Measurements from ENCODE around the gene TBL1X.
"Not testable (repeated sequence)": the region's sequence is repeated elsewhere in the genome, so short reads cannot be mapped to it uniquely, and the experiment has no call there.

The TBL1X gene

DNA sequence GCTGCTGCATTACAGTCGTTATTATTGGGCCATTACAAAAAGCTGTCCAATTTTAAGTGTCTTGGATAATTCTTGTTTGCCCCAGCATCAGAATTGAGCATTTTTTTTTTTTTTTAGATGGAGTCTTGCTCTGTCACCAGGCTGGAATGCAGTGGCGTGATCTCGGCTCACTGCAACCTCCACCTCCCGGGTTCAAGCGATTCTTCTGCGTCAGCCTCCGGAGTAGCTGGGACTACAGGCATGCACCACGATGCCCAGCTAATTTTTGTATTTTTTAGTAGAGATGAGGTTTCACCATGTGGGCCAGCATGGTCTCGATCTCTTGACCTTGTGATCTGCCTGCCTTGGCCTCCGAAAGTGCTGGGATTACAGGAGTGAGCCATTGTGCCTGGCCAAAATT, 71.3 kb downstream of the TBL1X start:
- not testable (repeated sequence) for DNase-seq (ENCODE audit: low read depth)

DNA sequence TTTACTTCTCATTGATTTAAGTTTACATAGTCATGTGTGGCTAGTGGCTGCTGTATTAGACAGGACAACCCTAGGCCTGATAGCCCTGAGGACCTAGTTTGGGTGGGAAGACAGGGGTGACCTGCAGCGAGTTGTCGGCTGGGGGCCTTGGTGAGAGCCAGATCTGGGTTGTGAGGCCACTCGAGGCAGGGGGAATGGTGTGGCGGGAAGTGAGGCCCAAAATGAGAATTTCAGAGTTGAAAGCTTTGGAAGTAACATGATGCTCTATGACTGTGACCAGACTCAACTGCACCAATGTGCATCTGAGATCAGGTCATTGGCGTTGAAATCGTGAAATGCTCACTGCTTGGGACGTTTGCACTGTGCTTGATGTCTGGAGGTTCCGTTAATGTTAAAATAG, 72.9 kb downstream of the TBL1X start:
- DNase-seq (ENCODE audit: low read depth), result no peak

DNA sequence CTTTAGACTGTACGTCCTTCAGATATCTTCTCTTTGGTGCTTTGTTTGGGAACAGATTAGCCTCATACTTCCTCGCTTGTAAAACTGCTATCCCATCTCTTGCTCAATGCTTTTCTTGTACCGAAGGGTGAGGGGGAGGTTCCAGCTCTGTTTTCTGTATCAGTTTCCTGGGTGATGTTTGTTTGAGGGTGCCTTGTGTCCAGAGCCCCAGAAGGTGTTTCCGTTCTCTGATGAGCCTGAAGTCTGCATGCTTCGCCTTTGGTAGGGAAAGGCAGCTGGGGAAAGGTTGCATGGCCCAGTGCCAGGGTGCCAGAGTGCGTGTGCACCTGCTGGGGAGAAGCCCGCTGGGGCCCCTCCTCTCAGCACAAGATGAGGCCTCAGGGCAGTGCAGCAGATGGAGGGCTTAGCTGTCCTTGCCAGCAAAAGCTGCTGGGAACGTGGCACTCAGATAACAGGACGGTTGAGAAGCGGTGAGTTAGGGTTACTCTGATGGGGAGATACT, 73.7 kb downstream of the TBL1X start:
- no peak for DNase-seq (ENCODE audit: low read depth)

DNA sequence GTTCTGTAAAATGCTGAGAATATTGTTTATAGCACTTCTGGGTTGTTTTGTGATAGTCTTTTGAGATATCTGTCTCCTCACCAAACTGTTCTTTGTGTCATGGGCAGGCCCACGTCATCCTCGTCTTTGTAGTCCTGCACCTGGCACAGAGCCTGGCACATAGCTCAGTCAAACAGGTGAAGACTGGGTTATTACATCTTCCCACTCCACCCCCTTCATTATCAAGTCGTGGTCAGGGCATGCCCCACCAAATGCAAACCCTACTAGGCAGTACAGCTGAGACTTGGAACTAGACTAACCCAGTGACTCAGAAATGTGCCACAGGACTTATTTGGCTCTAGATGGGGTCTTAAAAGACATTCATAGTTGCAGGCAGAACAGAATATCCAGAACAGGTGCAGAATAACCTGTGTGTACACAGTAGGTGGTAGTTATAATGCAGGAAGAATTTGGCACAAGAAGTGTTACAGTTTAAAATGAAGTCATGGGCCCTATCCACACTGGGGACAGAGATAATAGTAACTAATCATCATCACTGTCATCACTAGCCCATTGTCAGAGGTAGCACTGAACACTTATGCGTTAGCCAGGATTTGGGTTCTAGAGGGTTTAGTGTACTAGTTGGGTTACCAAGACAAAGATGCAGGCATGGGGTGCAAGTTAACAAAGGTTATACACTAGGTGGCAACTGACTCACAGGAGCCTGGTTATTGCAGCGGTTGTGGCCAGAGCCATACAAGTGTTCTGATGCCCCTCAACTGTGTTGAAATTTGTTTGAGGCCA, 74.9 kb downstream of the TBL1X start:
- no peak for DNase-seq (ENCODE audit: low read depth)

DNA sequence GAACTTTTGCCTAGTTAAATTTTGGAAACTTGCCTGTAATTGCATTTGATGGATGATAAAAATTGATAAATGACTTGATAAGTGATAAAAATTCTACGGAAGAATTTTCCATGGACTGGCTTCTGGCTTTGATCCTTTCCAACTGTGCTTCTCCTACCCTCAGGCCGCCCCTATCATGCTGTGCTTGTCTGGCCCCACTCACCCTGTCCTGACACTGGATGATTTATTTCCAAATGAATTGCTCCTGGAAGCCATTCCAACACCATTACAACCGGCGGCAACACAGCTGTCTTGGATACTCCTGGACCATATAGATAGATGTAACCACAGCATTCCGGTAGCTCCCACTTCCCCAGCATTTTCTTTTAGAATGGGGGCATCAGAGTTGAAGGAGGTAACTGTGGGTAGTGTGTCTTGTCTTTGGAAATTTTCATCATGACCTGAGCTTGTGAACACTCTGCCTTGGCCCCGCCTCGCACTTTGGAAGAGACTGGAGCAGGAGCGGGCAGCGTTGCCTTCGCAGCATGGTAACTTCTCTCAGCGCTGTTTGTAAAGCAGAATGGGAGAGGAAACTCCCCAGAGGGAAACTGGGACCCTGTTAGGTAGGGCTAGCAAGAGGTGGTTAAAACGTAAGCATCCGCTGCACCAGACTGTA, 77.4 kb downstream of the TBL1X start:
- no peak for DNase-seq (ENCODE audit: low read depth)

DNA sequence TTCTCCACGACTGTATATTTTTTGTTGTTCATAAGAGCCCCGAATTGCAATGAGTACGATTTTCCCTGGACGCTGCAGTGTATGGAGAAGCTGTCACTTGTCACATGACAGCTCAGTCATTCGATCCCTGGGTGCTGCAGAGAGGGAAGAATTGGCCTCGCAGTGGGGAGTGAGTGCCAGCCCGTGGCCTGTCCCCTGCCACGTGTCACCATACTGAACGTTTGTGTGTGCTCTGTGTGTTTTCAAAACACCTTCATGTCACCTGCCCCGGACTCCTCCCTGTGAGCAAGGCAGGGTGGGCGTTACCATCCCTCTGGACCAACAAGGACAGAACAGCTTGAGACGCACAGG, 77.9 kb downstream of the TBL1X start:
- DNase-seq (ENCODE audit: low read depth), result no peak

DNA sequence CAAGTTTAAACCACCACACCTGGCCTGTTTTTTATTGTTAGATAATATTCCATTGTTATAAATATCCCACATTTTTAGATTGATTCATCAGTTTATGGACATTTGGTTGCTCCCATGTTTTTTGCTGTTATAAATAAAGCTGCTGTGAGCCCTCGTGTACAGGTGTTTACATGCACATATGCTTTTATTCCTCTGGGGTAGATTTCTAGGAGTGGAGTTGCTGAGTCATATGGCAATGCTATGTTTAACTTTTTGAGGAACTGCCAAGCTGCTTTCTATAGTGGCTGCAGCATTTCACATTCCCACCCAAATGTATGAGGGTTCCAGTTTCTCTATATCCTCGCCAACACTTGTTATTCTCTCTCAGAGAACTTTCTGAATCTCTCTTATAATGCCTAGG, 90.5 kb downstream of the TBL1X start:
- no peak for DNase-seq (ENCODE audit: low read depth)

DNA sequence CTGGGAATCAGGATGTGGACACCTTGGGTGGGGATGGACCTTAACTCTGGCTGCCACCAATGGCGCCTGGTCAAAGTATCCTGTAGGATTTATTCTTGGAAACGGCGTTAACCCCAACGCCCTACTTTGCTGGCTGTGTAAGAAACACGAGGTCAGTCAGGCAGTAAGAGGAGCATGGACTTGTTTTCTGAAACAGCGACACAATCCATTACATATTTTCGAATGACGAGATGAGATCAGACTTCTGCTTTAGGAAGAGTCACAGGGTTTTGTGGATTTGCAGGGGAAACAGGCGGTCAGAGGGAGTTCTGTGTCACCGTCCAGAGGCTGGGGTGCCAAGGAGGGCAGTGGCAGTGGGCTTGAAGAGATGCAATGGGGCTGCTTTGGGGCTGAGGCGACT, 92.2 kb downstream of the TBL1X start:
- no peak for DNase-seq (ENCODE audit: low read depth)

DNA sequence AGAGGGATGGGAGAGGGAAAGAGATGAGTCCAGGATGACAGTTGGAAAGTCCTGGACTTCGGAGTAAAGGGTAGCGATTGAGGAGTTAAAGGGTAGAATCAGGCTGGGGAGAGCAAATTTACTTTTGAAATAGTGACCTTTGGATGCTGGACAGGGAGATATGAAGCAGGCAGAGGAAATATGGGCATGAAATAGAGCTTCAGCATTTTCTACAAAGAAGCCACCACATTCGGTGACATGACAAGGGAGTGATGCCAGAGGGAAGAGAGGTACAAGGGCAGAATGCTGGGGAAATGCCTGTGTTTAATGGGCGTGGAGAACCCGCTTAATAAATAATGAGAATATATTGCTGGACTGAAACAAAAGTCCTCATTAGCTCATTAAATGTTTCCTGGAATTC, 92.7 kb downstream of the TBL1X start:
- no peak for DNase-seq (ENCODE audit: low read depth)

DNA sequence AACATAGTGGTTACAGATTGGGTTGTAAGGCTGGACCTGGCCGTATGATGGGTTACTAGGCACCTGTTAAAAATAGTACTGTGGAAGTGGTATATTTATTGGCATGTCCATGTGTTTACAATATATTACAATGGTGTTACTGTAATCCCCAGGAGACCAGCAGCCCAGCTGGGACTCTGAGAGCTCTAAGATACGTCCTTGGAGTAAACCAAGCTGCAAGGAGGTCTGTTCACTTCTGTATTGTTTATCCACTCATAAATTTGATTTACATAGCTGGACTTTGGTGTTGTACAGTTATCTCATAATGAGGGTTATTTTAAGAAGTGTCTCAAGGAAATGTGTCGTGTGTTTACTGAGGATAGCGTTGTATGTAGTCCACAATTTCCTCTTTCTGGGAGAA, 93.8 kb downstream of the TBL1X start:
- DNase-seq (ENCODE audit: low read depth), result no peak

DNA sequence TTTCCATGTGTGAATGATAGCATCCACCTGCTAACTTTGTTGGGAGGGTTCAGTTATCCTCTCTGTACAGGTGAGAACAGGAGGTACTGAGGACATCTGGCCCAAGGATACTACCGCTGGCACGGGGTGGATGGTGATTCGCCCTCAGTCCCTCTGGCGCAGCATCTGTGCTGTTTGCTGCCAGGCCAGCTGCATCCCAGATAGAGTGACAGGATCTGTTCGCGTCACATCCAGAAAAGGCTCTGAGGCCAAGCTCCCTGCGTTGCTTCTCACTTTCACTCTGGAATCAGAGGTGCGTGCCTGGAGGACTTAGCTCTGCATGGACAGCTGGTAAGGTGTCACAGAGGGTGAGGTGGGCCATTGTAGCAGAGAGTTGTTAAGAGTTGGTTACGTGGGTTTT, 95.4 kb downstream of the TBL1X start:
- no peak for DNase-seq (ENCODE audit: low read depth)

DNA sequence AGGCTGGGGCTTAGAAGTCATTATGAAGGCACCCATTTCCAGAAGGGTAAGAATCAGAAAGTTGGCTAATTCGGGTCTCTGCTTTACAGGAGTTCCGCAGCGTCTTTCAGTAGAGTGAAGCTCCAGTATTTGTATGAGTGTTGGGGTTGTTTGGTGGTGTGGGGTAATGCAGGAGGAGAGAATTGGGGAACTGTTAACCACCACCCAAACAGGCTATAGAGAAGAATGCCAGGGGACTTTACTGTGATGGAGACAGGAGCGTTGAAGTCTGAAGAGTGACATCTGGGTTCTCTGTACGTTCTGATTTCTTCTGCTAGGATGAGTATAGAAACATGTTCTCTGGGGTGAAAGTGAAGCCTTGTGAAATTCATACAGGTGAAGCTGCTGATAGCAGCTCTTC, 96.3 kb downstream of the TBL1X start:
- DNase-seq (ENCODE audit: low read depth), result no peak

DNA sequence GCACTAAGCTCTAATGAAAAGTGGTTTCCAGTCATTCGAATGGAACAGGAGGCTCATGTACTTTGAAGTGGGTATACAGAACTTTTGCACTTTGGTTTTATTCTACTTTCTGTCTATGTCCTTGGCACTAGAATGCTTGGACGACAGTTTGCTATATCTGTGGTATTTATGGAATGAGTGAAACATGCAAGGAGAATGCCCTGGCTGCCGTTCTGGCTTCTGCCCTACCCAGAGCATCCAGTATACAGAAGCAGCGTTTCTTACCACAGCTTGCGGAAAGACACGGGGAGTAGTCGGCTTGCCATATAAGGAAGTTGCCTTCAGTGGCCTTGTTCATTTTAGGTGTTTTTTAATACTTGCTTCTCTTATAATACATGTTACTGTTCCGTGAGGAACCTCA, 98.0 kb downstream of the TBL1X start:
- DNase-seq (ENCODE audit: low read depth), result no peak

DNA sequence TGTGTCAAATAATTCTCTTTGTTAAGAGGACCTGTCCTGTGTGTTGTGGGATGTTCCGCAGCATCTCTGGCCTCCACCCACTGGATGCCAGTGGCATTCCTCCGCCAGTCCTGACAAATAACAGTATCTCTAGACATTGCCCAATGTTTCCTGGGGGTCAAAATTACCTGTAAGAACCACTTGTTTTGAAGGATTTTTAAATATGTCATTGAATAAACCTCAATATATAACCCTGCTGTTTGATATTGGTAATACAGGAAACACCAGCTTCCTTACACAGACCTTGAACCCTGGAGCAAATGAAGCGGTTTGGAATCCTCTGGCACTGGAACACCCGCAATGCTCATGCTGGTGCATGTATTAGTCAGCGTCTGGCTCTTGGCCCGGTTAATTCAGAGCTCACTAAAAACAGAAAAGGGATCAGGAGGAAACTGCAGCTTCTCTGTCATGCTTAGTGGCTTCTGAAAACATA, 101.3 kb downstream of the TBL1X start:
- DNase-seq (ENCODE audit: low read depth), result no peak

DNA sequence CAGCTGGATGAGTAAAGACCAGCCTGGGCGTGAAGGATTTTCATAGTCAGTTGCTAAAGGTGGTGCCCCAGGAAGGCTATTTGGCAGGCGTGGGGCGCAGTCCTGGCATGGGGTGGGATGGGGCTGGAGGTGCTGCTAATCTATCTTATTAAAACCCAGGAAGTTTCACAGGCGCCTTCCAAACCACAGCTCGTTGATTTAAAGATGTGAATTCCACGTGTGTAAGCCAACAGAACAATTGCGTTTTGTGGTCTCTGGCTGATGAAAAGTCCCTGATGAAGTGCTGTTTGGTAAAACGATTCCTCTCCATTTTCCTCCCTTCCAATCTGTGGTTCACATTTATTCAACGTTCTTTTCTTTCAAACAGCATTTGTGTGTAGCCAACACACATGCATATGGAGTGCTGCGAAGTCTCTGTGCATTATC, 105.0 kb downstream of the TBL1X start:
- DNase-seq (ENCODE audit: low read depth), result no peak

DNA sequence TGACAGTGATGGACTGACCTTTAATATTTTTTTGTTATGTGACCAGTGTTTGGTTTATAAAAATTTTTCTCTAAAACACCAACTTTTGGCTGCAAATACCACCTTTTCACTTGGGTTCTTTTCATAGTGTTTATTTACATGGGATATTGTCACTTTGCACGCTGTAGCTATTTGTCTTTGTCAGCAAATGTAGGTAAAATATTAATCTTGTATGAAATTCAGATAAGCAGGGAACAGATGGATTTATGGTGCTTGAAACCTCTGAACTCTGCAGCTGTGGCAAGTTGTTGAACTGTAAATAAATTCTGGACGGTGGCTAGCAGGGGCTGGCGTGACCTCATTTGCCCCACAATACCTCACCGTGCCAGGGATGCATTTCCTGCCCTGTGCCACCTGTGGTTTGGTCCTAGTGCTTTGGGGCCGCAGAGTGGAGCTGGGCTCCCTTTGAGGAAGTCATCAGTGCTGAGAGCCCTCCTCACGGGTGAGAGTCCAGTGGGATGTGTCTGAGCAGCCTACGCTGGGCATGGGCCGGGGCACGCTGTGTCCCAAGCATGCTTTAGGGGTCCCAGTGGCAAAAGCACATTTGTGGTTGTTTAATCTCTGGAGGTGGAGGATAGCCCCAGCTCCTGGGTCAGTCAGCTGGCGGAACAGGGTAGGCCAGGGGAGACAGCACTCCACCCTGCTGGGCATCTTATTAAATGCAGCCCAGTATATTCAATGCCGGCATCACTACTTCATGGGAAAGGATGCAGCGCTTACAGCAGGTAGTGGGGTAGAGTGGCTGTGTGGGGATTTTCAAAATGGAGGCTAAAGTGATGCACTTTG, 108.6 kb downstream of the TBL1X start:
- DNase-seq (ENCODE audit: low read depth), result no peak

DNA sequence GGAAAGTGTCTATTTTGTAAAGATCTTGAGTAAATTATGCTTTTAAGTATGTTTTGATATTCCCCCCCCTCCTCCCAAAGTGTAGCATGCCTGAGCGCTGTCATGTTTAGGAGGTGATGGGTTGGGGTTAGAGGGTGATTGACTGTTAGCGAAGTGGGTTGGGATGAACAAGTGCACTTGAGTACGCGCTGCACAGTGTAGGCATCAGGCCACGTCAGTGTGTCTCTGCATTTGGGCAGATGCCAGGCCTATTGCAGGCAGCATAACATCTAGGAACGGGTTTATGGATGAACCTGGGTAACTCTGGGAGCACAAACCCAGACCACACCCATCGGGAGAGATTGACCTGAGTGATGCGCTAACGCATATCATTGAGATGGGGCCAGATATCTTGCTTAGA, 111.2 kb downstream of the TBL1X start:
- DNase-seq (ENCODE audit: low read depth), result no peak

DNA sequence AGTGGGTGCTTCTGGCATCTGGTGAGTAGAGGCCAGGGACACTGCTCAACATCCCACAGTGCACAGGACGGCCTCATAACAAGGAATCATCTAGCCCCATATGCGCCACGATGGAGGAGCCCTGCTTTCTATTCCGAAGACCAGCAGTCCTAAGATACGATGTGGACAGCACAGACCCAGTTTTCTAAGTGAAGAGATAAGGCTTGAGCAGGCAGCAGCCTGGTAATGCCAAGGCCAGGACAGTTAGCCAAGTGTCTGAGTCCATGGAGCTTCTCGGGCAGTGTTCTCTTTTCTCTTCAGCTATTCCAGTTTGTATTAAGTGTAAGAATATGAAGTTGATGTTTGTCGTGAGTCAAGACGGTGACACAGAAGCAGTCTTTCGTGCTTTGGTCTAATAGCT, 112.7 kb downstream of the TBL1X start:
- no peak for DNase-seq (ENCODE audit: low read depth)

DNA sequence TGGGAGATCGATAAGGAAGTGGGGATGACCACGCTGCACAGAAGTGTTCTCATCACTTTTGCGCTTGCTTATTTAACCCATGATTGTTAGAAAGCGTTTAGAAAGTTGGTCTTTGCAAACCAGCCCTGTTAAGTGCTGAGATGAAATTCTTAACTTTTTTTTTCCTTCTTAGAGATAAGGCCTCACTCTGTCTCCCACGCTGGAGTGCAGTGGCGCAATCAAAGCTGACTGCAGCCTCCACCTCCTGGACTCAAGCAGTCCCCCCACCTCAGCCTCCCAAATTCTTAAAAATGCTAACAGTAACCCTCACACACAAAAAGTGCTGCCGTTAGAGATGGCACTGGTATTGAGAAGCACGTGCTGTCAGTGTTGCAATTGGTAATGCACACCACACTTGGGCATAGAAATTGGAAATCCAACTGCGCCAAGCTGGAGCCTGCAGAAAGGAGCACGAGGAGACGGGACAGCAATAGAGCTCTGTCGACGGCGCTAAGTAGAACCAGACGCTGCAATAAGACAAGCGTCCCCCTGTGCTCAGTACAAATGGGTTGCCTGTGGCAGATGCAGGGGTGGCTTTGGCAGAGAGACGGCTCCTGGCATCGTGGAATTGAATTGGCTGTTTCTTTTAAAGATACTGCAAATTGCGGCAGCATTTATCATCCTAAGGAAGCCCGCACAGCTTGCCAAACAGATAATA, 113.4 kb downstream of the TBL1X start:
- no peak for DNase-seq (ENCODE audit: low read depth)

DNA sequence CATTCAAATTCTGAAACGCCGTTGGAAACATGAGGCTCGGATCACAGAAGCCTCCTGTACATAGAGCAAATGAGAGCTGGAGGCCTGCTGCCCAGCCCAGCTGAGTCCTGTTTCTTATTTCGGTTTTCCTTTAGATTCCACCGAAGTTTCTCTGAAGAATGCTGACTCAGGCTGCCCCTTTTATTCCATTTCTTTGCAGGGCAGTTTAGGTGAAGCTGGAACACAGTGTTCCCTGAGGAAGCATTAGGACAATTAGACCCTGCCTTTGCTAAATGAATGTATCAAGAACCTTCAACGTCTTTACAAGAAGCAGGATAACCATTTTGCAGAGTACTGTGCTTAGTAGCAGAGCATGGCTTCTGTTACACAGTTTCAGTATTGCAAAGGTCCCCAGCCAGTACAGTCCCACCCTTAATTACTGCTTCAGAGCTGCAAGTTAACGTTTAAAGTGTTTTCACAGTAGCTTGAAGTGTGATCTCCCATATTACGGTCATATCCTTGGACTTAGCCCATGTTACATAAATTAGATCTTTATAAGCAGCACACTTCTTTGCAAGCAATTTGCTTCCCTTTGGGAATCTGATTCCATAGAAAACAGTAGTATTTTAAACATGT, 117.0 kb downstream of the TBL1X start:
- DNase-seq (ENCODE audit: low read depth), result no peak

DNA sequence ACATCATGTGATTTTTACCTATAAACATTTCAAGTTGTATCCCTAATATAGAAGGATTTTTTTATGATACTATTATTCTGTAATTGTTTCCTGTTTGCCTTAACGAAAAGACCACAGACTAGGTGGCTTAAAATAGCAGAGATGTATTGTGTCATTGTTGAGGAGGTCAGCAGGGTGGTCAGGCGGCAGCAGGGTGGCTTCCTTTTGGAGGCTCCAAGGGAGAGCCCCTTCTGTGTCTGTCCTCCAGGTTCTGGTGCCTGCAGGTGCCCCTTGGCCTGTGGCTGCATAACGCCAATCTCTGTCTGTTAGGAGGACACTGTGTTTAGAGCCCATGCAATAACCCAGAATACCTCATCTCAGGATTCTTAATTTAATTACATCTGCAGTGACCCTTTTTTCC, 118.1 kb downstream of the TBL1X start:
- no peak for DNase-seq (ENCODE audit: low read depth)

DNA sequence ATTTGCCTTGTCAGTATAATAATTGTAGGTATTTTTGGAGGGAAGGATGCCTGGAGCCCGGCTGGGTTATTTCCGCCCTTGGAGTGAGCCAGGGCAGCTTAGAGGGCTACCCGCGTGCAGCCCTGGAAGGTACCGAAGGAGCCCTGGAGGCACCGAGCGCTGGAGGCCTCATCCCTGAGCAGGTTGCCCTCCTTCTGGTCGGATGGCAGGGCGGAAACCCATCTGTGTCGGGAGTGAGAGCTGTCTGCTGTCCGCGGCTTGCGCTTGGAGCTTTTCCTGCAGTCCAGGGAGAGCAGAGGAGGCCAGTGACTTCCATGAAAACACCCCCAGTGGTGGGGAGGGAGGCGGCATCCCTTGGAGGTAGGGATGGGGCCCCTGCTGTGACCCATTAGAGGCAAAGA, 122.1 kb downstream of the TBL1X start:
- DNase-seq (ENCODE audit: low read depth), result no peak
